ENCODE results near the gene GP1BA. TPM values are rescaled to one million over a fixed set of nuclear protein-coding genes. Genes with fewer than 3 reads are reported as not detected.

The GP1BA gene
- total RNA-seq, 4 donors from 2014 or later = not detected

GRCh38 chr17:4958102-4958501, 26.0 kb downstream of the GP1BA start:
- intact Hi-C loops (cut with DNase I; ENCODE audit: low total_unique reads) = no loop called here
- no peaks in the 10 kb centered on the region for H3K27me3 ChIP-seq
- H3K36me3 ChIP-seq = no peaks in the 10 kb centered on the region
- H3K27ac ChIP-seq = no peak overlapping the region
- H3K9me3 ChIP-seq = no peaks in the 10 kb centered on the region
- TF ChIP-seq, protein P1, sequence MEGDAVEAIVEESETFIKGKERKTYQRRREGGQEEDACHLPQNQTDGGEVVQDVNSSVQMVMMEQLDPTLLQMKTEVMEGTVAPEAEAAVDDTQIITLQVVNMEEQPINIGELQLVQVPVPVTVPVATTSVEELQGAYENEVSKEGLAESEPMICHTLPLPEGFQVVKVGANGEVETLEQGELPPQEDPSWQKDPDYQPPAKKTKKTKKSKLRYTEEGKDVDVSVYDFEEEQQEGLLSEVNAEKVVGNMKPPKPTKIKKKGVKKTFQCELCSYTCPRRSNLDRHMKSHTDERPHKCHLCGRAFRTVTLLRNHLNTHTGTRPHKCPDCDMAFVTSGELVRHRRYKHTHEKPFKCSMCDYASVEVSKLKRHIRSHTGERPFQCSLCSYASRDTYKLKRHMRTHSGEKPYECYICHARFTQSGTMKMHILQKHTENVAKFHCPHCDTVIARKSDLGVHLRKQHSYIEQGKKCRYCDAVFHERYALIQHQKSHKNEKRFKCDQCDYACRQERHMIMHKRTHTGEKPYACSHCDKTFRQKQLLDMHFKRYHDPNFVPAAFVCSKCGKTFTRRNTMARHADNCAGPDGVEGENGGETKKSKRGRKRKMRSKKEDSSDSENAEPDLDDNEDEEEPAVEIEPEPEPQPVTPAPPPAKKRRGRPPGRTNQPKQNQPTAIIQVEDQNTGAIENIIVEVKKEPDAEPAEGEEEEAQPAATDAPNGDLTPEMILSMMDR (IDR thresholded peaks at IDR 0.05) = no peak
- TF ChIP-seq POLR2A (IDR thresholded peaks at IDR 0.05) = no peak
- no peak overlapping the region for H3K4me3 ChIP-seq
- no peak for DNase-seq
- H3K4me1 ChIP-seq = no peaks in the 10 kb centered on the region

DNA sequence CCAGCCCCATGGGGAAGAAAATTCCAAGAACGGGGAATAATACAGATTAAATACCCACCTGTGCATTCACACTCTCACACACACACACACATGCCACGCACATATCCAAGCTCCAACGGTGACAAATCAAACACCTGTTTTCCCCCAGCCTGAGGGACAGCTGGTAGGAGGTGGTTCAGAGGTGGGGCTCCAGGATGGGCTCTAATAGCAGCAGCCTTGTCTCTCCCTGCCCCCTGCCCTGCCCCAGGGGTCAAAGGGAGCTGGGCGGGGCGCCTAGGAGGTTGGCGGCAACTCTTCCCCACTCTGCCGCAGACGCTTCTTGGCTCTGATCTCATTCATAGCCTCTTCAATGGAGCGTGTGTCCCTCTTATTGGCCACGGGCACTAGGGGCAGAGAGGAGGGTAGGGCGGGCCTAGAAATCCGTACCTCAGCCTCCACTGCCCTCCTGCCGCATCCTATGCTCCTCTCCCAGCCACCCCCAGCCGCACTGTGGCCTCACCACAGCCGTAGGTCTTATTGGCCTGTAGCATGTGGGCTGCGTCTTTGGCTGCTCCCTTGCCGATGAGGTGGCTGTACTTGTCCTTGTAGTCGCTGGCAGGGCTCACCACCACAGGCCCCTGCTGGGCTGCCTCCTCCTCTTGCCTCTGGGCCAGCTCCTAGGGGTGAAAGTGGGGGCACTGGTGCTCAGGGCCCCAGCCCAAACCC, 27.3 kb downstream of the GP1BA start:
- TF ChIP-seq, protein P1 (IDR thresholded peaks at IDR 0.05) = no peak
- no peak for TF ChIP-seq POLR2A (IDR thresholded peaks at IDR 0.05)
- H3K36me3 ChIP-seq = no peaks in the 10 kb centered on the region
- H3K4me1 ChIP-seq = no peaks in the 10 kb centered on the region
- H3K4me3 ChIP-seq = no peak overlapping the region
- intact Hi-C loops (cut with DNase I; ENCODE audit: low total_unique reads) = no loop called here
- no peak for DNase-seq
- H3K27ac ChIP-seq = no peak overlapping the region
- H3K27me3 ChIP-seq = no peaks in the 10 kb centered on the region
- no peaks in the 10 kb centered on the region for H3K9me3 ChIP-seq

DNA sequence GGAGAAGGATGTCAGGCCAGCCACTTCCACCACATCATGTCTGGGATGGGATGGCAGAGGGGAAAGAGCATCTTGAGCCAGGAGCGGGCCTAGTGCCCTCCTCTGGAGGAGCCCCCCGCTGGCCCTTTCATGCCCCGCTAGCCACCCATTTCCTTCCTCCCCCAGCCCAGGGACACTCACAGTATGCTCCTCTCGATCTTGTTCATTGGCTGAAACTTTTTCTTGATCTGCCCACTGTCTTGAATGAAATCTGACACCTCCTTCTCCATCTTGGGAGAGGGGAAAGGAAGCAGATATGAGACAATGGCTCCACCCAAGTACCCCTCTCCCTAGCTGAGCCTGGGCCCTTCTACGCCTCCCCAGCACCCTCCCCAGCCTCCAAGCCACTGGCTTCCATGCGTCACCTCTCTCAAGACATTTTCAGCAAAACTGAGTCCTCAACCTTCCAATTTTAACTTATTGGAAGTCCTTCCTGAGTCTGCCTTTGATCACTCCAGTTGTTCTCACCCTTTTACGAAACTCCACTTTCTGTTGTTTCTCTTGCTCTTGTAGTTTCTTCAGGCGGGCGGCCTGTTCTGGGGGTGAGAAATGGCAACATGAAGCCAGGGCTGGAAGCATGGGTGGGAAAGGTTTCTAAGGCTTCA, 28.3 kb downstream of the GP1BA start:
- H3K36me3 ChIP-seq = no peaks in the 10 kb centered on the region
- intact Hi-C loops (cut with DNase I; ENCODE audit: low total_unique reads) = no loop called here
- no peak overlapping the region for H3K4me3 ChIP-seq
- no peak overlapping the region for H3K27ac ChIP-seq
- no peaks in the 10 kb centered on the region for H3K4me1 ChIP-seq
- TF ChIP-seq, protein P1 (IDR thresholded peaks at IDR 0.05) = no peak
- no peak for TF ChIP-seq POLR2A (IDR thresholded peaks at IDR 0.05)
- no peaks in the 10 kb centered on the region for H3K27me3 ChIP-seq
- DNase-seq = no peak
- no peaks in the 10 kb centered on the region for H3K9me3 ChIP-seq

- no peak for DNase-seq
- intact Hi-C loops (cut with DNase I; ENCODE audit: low total_unique reads) = no loop called here
- no peak overlapping the region for H3K27ac ChIP-seq
Measured at GRCh38 chr17:4965311-4965986, 33.4 kb downstream of the GP1BA start.

More at GRCh38 chr17:4965311-4965986, 33.4 kb downstream of the GP1BA start:
- H3K9me3 ChIP-seq = no peaks in the 10 kb centered on the region
- H3K4me3 ChIP-seq = no peak overlapping the region
- H3K4me1 ChIP-seq = peaks cover 7 to 9% of the 10 kb centered on the region in 2 donors
- TF ChIP-seq, protein P1 (IDR thresholded peaks at IDR 0.05) = no peak
- TF ChIP-seq POLR2A (IDR thresholded peaks at IDR 0.05) = no peak
- H3K27me3 ChIP-seq = no peaks in the 10 kb centered on the region
- no peaks in the 10 kb centered on the region for H3K36me3 ChIP-seq
